Esophagus muscularis mucosa (tissue), 4 donors: ENCODE measurements around the gene NTHL1.

Source experiments
- CTCF ChIP-seq, 3 experiments: fragments of 200-600 bp in 2 of 3; fragments of 450-650 bp in 1 of 3; sonication (generic) in 2 of 3; IDR thresholded peaks; one replicate each; pipeline ENCODE4 v1.5.1; 2017 to 2019; ENCODE audit warnings: antibody characterized with exemption in 3 of 3, mild to moderate bottlenecking in 2 of 3, moderate library complexity in 1 of 3
- EP300 ChIP-seq: sonication (generic); formaldehyde crosslinking; IDR thresholded peaks from one replicate; pipeline ENCODE4 v1.6.1; 2017; ENCODE audit warnings: antibody characterized with exemption
- POLR2A ChIP-seq: fragments of 450-650 bp; IDR thresholded peaks from one replicate; pipeline ENCODE4 v1.6.1; 2017; ENCODE audit warnings: antibody characterized with exemption, moderate library complexity, mild to moderate bottlenecking, low read depth
- POLR2AphosphoS5 ChIP-seq, 2 donors: sonication (generic); formaldehyde crosslinking; IDR thresholded peaks; one replicate each; pipeline ENCODE4 v1.6.1; 2017; ENCODE audit warnings: antibody characterized with exemption in 2 of 2

DNA sequence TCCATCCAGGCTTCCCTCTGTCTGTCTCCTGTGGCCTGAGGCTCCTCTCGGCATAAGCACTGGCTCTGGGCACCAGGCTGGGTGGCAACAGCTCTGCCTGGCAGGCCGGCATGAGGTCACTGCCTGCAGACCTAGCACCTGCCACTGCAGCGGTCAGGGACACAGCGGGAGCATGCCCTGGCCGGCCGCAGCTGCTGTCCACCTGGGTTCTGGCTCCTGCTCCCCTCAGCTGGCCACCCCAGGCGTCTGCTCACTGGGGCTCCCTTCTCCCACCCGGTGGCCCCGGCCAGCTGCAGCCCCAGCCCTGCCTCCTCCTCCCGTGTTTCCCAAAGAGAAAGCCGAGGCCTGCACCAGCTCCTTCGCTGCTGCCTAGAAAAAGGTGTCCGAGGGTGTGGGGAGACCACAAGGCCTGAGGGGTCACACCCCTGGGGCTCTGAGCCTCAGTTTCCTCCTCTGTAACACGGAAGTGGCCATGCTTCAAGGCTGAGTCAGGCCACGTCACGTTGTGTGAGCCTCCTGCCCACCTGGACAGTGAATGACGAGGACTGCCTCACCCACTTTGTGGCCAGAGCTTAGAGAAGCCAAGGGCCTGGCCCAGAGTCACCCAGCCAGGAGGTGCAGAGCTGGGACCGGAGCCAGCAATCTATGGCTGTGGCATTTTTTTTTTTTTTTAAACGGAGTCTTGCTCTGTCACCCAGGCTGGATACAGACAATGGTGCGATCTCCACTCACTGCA is 6.7 kb downstream of the NTHL1 start:
- no peak for TF ChIP-seq CTCF (IDR thresholded peaks at IDR 0.05)
- TF ChIP-seq POLR2AphosphoS5 (IDR thresholded peaks at IDR 0.05): no peak
- no peak for TF ChIP-seq POLR2A
- no peak for TF ChIP-seq EP300
